ENCODE data around the gene FAM120A. TPM values are rescaled to one million over a fixed set of nuclear protein-coding genes. Genes with fewer than 3 reads are reported as not detected.
A peak's percentile ranks its signal among the peaks of the same experiment; 100 is the strongest.

FAM120A gene
- total RNA-seq, 1 experiment from 2014 or later, result 43.2 TPM

- no peaks in the 10 kb centered on the region for H3K36me3 ChIP-seq (ENCODE audit: control insufficient read depth, insufficient read depth, low read length)
- CTCF ChIA-PET, result interaction anchor here (1.0 kb wide), 1 partner anchor 15 kb away, joined by 5 read pairs; no protein-coding TSS in a partner anchor
- no TSS peak for BruUV-seq (replicated peaks)
- POLR2A ChIA-PET, result no interaction called here
- peaks cover 14% of the 10 kb centered on the region for H3K4me1 Mint-ChIP-seq (ENCODE audit: low read depth, unreplicated experiment)
- no peaks in the 10 kb centered on the region for H3K9me3 Mint-ChIP-seq (ENCODE audit: unreplicated experiment)
- H3K27me3 Mint-ChIP-seq (ENCODE audit: insufficient read depth, unreplicated experiment), result no peaks in the 10 kb centered on the region
- no peak overlapping the region for H3K4me3 Mint-ChIP-seq (ENCODE audit: unreplicated experiment)
- H3K4me3 ChIP-seq (ENCODE audit: low read depth, low read length), result no peak overlapping the region
- H3K36me3 Mint-ChIP-seq (ENCODE audit: insufficient read depth, unreplicated experiment), result peaks cover 5% of the 10 kb centered on the region
- H3K4me1 ChIP-seq, result peaks cover 11% of the 10 kb centered on the region
- no peak for DNase-seq
- no peak for TF ChIP-seq CTCF (IDR thresholded peaks at IDR 0.05; ENCODE audit: insufficient read depth in 1 of 2, low read depth in 1 of 2, low read length in 1 of 2, severe bottlenecking in 1 of 2, unreplicated experiment in 1 of 2)
- no peaks in the 10 kb centered on the region for H3K9me3 ChIP-seq
- H3K27me3 ChIP-seq (replicated peaks; ENCODE audit: control insufficient read depth, insufficient read depth, low read length), result no peaks in the 10 kb centered on the region
- H3K27ac Mint-ChIP-seq (ENCODE audit: unreplicated experiment), result peak overlapping the region; percentile 27
- intact Hi-C loops (cut with micrococcal nuclease; ENCODE audit: unreplicated experiment), result no loop called here
These were observed 129.3 kb downstream of the FAM120A start for GRCh38 chr9:93580654-93581380.

GRCh38 chr9:93582115-93582514 is 130.6 kb downstream of the FAM120A start:
- Mint-ChIP-seq H3K27me3 (ENCODE audit: insufficient read depth, unreplicated experiment) (no peaks in the 10 kb centered on the region), H3K4me3 (ENCODE audit: unreplicated experiment) (no peak overlapping the region), H3K4me1 (ENCODE audit: low read depth, unreplicated experiment) (peaks cover 14% of the 10 kb centered on the region), H3K36me3 (ENCODE audit: insufficient read depth, unreplicated experiment) (peaks cover 5% of the 10 kb centered on the region), H3K9me3 (ENCODE audit: unreplicated experiment) (no peaks in the 10 kb centered on the region), H3K27ac (ENCODE audit: unreplicated experiment) (no peak overlapping the region)
- ChIA-PET POLR2A (interaction anchor here (0.5 kb wide), 1 partner anchor 31 kb away, joined by 7 read pairs; no protein-coding TSS in a partner anchor), CTCF (no interaction called here)
- no peak for TF ChIP-seq CTCF (IDR thresholded peaks at IDR 0.05; ENCODE audit: insufficient read depth in 1 of 2, low read depth in 1 of 2, low read length in 1 of 2, severe bottlenecking in 1 of 2, unreplicated experiment in 1 of 2)
- BruUV-seq (replicated peaks), result no TSS peak
- H3K27me3 ChIP-seq (replicated peaks; ENCODE audit: control insufficient read depth, insufficient read depth, low read length), result no peaks in the 10 kb centered on the region
- no peaks in the 10 kb centered on the region for H3K36me3 ChIP-seq (ENCODE audit: control insufficient read depth, insufficient read depth, low read length)
- intact Hi-C loops (cut with micrococcal nuclease; ENCODE audit: unreplicated experiment), result no loop called here
- H3K9me3 ChIP-seq, result no peaks in the 10 kb centered on the region
- no peak overlapping the region for H3K4me3 ChIP-seq (ENCODE audit: low read depth, low read length)
- peaks cover 11% of the 10 kb centered on the region for H3K4me1 ChIP-seq
- DNase-seq, result peak in 1 of 2 experiments; percentile 12

- H3K27ac Mint-ChIP-seq (ENCODE audit: unreplicated experiment), result no peak overlapping the region
- POLR2A ChIA-PET, result interaction anchor here (0.5 kb wide), 1 partner anchor 31 kb away, joined by 7 read pairs; no protein-coding TSS in a partner anchor
- intact Hi-C loops (cut with micrococcal nuclease; ENCODE audit: unreplicated experiment), result no loop called here
- Histone ChIP-seq H3K27me3 (replicated peaks; ENCODE audit: control insufficient read depth, insufficient read depth, low read length) (no peaks in the 10 kb centered on the region), H3K4me3 (ENCODE audit: low read depth, low read length) (no peak overlapping the region), H3K36me3 (ENCODE audit: control insufficient read depth, insufficient read depth, low read length) (no peaks in the 10 kb centered on the region), H3K9me3 (no peaks in the 10 kb centered on the region), H3K4me1 (peaks cover 11% of the 10 kb centered on the region)
- H3K27me3 Mint-ChIP-seq (ENCODE audit: insufficient read depth, unreplicated experiment), result no peaks in the 10 kb centered on the region
- no peak overlapping the region for H3K4me3 Mint-ChIP-seq (ENCODE audit: unreplicated experiment)
- TF ChIP-seq CTCF (IDR thresholded peaks at IDR 0.05; ENCODE audit: insufficient read depth in 1 of 2, low read depth in 1 of 2, low read length in 1 of 2, severe bottlenecking in 1 of 2, unreplicated experiment in 1 of 2), result no peak
- DNase-seq, result no peak
- H3K36me3 Mint-ChIP-seq (ENCODE audit: insufficient read depth, unreplicated experiment), result peaks cover 5% of the 10 kb centered on the region
- H3K4me1 Mint-ChIP-seq (ENCODE audit: low read depth, unreplicated experiment), result peaks cover 14% of the 10 kb centered on the region
- H3K9me3 Mint-ChIP-seq (ENCODE audit: unreplicated experiment), result no peaks in the 10 kb centered on the region
- CTCF ChIA-PET, result no interaction called here
- no TSS peak for BruUV-seq (replicated peaks)
These were observed 131.1 kb downstream of the FAM120A start for GRCh38 chr9:93582550-93582949.
